SKM-1 (cell line): ENCODE results near the gene UBQLN1.
"Not testable (repeated sequence)": the region's sequence is repeated elsewhere in the genome, so short reads cannot be mapped to it uniquely, and the experiment has no call there.

Source experiments
- DNase-seq: peaks from one replicate; lab custom pipeline; 2025; ENCODE audit not compliant: unreplicated experiment; lab: John Stamatoyannopoulos, UW

Gene UBQLN1

GRCh38 chr9:83636813-83637212 is 70.9 kb downstream of the UBQLN1 start:
- no peak for DNase-seq

GRCh38 chr9:83633676-83634075 is 74.1 kb downstream of the UBQLN1 start:
- no peak for DNase-seq

GRCh38 chr9:83633255-83633654 is 74.5 kb downstream of the UBQLN1 start:
- DNase-seq, result no peak

GRCh38 chr9:83630938-83631457 is 76.8 kb downstream of the UBQLN1 start:
- DNase-seq, result no peak

GRCh38 chr9:83629433-83630104 is 78.2 kb downstream of the UBQLN1 start:
- DNase-seq, result no peak

- no peak for DNase-seq
These were observed 79.2 kb downstream of the UBQLN1 start for GRCh38 chr9:83628540-83628939.

- no peak for DNase-seq
These were observed 82.6 kb downstream of the UBQLN1 start for GRCh38 chr9:83625178-83625577.

- peak; percentile 8 for DNase-seq
These were observed 84.1 kb downstream of the UBQLN1 start for GRCh38 chr9:83623679-83624076.

GRCh38 chr9:83622939-83623678 is 84.6 kb downstream of the UBQLN1 start, which contains the start of gene IDNK:
Gene IDNK (plus strand): TSS chr9:83623143. CDS start chr9:83623172, 29 bp downstream.
- DNase-seq, result no peak

- DNase-seq, result no peak
These were observed 85.3 kb downstream of the UBQLN1 start for GRCh38 chr9:83622433-83622938.

GRCh38 chr9:83620841-83621636 is 86.7 kb downstream of the UBQLN1 start:
- DNase-seq, result no peak

- DNase-seq, result no peak
These were observed 90.5 kb downstream of the UBQLN1 start for GRCh38 chr9:83617299-83617698.

GRCh38 chr9:83613298-83613697 is 94.5 kb downstream of the UBQLN1 start:
- DNase-seq, result not testable (repeated sequence)
